NB4 (cell line): Measurements from ENCODE around the gene KCTD21.
A peak's percentile ranks its signal among the peaks of the same experiment; 100 is the strongest.

Experiments
- DNase-seq: peaks from one replicate; pipeline ENCODE4 v3.0.0; 2010; ENCODE audit warnings: low read depth
- H3K4me3 ChIP-seq: one replicate; pipeline ENCODE4 v1.5.1; 2011; ENCODE audit warnings: mild to moderate bottlenecking, low read depth, low read length, moderate library complexity
- CTCF ChIP-seq: IDR thresholded peaks from one replicate; pipeline ENCODE4 v1.5.1; 2012; ENCODE audit warnings: low read depth, low read length
- MYC ChIP-seq: IDR thresholded peaks from 2 replicates; pipeline ENCODE4 v1.6.1; 2011; ENCODE audit warnings: low read depth, low read length
- POLR2A ChIP-seq: IDR thresholded peaks from 2 replicates; pipeline ENCODE4 v1.6.1; 2011; ENCODE audit warnings: mild to moderate bottlenecking; ENCODE audit not compliant: insufficient read length; ENCODE audit errors: extremely low read depth
- TF ChIP-seq, protein P1 (sequence below): IDR thresholded peaks from 2 replicates; pipeline ENCODE4 v1.6.1; 2011; ENCODE audit warnings: low read depth, low read length

KCTD21 gene

GRCh38 chr11:78156127-78156844 lies 32.1 kb downstream of the KCTD21 start:
- no peak for TF ChIP-seq POLR2A
- TF ChIP-seq, protein P1, sequence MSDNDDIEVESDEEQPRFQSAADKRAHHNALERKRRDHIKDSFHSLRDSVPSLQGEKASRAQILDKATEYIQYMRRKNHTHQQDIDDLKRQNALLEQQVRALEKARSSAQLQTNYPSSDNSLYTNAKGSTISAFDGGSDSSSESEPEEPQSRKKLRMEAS, result no peak
- TF ChIP-seq CTCF, result no peak
- no peak for TF ChIP-seq MYC
- H3K4me3 ChIP-seq, result no peak overlapping the region
- no peak for DNase-seq

GRCh38 chr11:78151804-78152203 lies 36.6 kb downstream of the KCTD21 start:
- no peak overlapping the region for H3K4me3 ChIP-seq
- TF ChIP-seq MYC (no peak), CTCF (no peak), POLR2A (no peak)
- TF ChIP-seq, protein P1, result no peak
- DNase-seq, result no peak

- TF ChIP-seq POLR2A (no peak), MYC (no peak), CTCF (no peak)
- TF ChIP-seq, protein P1, result no peak
- no peak overlapping the region for H3K4me3 ChIP-seq
- no peak for DNase-seq
These were observed 37.7 kb downstream of the KCTD21 start for GRCh38 chr11:78150754-78151153.

DNA sequence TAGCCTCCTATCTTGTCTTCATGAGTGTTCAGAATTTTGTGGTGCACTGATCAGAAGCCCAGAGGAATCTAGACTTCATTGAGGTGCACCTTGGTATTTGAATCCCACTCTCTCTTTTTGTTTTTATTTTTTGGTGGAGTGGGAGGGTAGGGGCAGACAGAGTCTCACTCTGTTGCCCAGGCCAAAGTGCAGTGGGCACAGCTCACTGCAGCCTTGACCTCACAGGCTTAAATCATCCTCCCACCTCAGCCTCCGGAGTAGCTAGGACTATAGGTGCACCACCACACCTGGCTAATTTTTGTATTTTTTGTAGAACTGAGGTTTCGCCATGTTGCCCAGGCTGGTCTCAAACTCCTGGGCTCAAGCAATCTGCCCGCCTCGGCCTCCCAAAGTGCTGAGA lies 38.1 kb downstream of the KCTD21 start:
- H3K4me3 ChIP-seq, result no peak overlapping the region
- no peak for DNase-seq
- TF ChIP-seq, protein P1, result no peak
- TF ChIP-seq MYC (no peak), CTCF (no peak), POLR2A (no peak)

- peak; percentile 48 for DNase-seq
- H3K4me3 ChIP-seq, result no peak overlapping the region
- TF ChIP-seq, protein P1, result no peak
- TF ChIP-seq CTCF, result no peak
- no peak for TF ChIP-seq MYC
These were observed 38.8 kb downstream of the KCTD21 start for GRCh38 chr11:78149646-78150045.

DNA sequence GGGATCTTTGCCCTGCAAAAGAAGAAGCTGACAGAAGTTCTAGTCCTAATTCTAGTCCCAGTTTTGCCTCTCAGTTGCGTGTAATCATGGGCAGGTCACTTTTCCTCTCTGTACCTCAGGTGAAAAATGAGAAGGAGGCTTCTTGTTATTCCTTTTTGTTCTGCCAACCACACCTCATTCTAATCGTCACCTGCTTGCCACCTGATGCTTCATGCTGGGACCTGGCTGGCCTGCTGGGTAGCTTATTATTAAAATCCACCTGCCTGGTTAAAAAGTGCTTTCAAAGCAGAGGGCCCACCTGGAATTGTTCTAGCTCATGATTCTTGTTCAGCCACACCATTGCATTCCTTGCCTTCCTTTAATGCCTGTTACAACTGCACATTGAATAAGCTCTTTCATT lies 40.6 kb downstream of the KCTD21 start:
- TF ChIP-seq MYC (no peak), CTCF (no peak), POLR2A (no peak)
- TF ChIP-seq, protein P1, result no peak
- no peak for DNase-seq

More for the DNA sequence above, 40.6 kb downstream of the KCTD21 start:
- H3K4me3 ChIP-seq, result no peak overlapping the region
